ENCODE measurements around the gene KRT75. TPM values are rescaled to one million over a fixed set of nuclear protein-coding genes. Genes with fewer than 3 reads are reported as not detected.

Gene KRT75
- total RNA-seq, 1 donor from 2014 or later, result not detected

DNA sequence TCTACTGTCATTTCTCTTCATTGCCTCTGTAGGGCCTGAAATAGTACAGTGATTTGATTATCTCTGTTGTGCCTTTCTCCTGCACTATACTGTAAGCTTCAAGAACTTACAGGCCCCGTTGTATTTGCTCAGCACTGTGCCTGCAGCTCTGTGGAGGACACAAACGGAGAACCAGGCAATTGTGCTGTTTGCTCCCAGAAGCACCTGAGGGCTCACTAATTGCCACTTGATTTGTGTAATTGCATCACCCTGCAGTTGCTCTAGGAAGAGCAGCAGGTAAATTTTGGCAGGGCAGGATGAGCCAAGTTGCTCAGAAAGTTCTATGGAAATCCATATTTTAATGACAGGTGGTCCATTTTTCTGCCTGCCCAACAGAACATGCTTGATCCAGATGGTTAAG lies 16.4 kb downstream of the KRT75 start:
- Mint-ChIP-seq H3K27me3 (ENCODE audit: unreplicated experiment) (peaks cover 2% of the 10 kb centered on the region), H3K4me1 (ENCODE audit: unreplicated experiment) (no peaks in the 10 kb centered on the region), H3K36me3 (ENCODE audit: low read depth, unreplicated experiment) (no peaks in the 10 kb centered on the region), H3K27ac (ENCODE audit: unreplicated experiment) (no peak overlapping the region), H3K9me3 (ENCODE audit: unreplicated experiment) (no peaks in the 10 kb centered on the region), H3K4me3 (ENCODE audit: unreplicated experiment) (no peak overlapping the region)
- DNase-seq (ENCODE audit: low spot score), result no peak
- TF ChIP-seq, protein P1, sequence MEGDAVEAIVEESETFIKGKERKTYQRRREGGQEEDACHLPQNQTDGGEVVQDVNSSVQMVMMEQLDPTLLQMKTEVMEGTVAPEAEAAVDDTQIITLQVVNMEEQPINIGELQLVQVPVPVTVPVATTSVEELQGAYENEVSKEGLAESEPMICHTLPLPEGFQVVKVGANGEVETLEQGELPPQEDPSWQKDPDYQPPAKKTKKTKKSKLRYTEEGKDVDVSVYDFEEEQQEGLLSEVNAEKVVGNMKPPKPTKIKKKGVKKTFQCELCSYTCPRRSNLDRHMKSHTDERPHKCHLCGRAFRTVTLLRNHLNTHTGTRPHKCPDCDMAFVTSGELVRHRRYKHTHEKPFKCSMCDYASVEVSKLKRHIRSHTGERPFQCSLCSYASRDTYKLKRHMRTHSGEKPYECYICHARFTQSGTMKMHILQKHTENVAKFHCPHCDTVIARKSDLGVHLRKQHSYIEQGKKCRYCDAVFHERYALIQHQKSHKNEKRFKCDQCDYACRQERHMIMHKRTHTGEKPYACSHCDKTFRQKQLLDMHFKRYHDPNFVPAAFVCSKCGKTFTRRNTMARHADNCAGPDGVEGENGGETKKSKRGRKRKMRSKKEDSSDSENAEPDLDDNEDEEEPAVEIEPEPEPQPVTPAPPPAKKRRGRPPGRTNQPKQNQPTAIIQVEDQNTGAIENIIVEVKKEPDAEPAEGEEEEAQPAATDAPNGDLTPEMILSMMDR (IDR thresholded peaks at IDR 0.05; ENCODE audit: unreplicated experiment), result no peak

DNA sequence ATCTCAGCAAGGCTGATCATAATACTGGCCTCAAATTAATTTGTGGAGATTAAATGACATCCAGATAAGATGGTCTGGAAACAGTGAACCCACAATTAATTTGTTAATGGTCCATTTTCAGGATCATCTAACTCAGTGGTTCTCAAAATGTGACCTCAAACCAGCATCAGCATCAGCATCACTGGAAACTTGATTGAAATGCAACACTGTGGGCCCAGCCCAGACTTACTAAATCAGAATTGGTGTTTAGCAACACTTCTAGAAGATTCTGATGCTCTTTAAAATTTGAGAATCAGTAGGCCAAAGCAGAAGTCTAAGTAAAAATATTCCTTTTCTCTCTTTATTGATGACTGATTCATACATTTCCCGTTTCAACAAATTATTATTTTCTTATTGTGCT lies 17.4 kb downstream of the KRT75 start:
- TF ChIP-seq, protein P1 (IDR thresholded peaks at IDR 0.05; ENCODE audit: unreplicated experiment), result no peak
- H3K27ac Mint-ChIP-seq (ENCODE audit: unreplicated experiment), result no peak overlapping the region

DNA sequence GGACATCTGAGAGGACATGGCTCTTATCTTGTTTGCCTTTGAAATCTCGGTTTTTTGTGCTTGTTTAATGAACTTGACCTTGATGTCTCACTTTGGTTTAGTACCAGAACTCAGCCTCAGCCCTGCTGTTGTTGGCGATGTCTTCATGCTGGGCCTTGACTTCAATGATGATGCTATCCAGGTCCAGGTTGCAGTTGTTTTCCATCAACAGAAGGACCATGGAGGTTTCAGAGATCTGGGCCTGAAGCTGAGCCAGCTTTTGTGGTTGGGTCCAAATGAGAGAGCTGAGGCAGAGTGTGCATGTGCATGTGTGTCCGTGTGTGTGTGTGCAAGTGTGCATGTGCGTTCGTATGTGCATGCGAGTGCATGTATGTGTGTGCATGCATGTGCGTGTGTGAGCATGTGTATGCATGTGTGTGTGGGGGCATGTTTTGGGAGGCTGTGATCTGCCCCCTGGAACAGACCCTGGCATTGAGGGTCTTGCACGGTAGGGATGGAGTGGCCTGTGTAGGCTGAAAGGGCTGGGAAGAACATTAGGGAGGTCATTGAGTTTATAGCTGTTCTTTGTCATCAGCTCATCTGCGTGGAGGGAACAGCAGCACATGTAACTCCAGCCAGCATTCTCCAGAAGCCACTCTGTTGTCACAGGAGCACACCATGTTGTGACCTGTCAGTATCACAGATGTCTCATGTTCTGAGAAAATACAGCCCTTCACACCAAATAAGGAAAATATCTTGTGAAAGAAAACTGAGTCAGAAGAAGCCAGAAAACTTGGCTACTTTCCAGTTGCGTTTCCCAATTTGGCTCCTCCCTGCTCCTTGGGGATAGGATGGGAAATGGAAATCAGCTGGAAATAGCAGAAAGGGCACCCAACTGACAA lies 18.1 kb downstream of the KRT75 start:
- Mint-ChIP-seq H3K9me3 (ENCODE audit: unreplicated experiment) (no peaks in the 10 kb centered on the region), H3K27me3 (ENCODE audit: unreplicated experiment) (peaks cover 8% of the 10 kb centered on the region), H3K36me3 (ENCODE audit: low read depth, unreplicated experiment) (no peaks in the 10 kb centered on the region), H3K27ac (ENCODE audit: unreplicated experiment) (no peak overlapping the region), H3K4me1 (ENCODE audit: unreplicated experiment) (no peaks in the 10 kb centered on the region), H3K4me3 (ENCODE audit: unreplicated experiment) (no peak overlapping the region)
- TF ChIP-seq, protein P1 (IDR thresholded peaks at IDR 0.05; ENCODE audit: unreplicated experiment), result no peak
- no peak for DNase-seq (ENCODE audit: low spot score)

More for the DNA sequence above, 17.4 kb downstream of the KRT75 start:
- no peaks in the 10 kb centered on the region for H3K4me1 Mint-ChIP-seq (ENCODE audit: unreplicated experiment)
- H3K9me3 Mint-ChIP-seq (ENCODE audit: unreplicated experiment), result no peaks in the 10 kb centered on the region
- H3K4me3 Mint-ChIP-seq (ENCODE audit: unreplicated experiment), result no peak overlapping the region
- H3K27me3 Mint-ChIP-seq (ENCODE audit: unreplicated experiment), result peaks cover 4% of the 10 kb centered on the region
- H3K36me3 Mint-ChIP-seq (ENCODE audit: low read depth, unreplicated experiment), result no peaks in the 10 kb centered on the region
- no peak for DNase-seq (ENCODE audit: low spot score)

DNA sequence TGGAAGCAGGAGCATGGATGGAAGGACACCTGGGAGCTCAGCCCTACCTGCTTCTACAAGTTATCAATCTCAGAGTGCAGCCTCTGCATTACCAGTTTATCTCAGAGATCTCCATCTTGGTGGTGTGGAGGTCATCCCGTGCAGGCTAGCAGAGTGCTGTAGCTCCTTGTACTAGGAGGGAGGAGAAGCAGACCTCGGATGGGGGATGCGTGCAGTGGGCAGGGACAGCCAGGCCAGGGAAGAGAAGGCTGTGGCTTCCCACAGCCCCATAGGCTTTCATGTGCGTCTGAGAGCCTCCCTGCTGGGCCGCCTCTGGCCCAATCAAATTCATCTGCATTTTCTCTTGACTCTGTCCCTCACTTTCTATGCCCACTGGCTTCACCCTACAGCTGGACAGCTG lies 19.2 kb downstream of the KRT75 start:
- no peak overlapping the region for H3K27ac Mint-ChIP-seq (ENCODE audit: unreplicated experiment)
- H3K4me3 Mint-ChIP-seq (ENCODE audit: unreplicated experiment), result no peak overlapping the region
- H3K27me3 Mint-ChIP-seq (ENCODE audit: unreplicated experiment), result peaks cover 10% of the 10 kb centered on the region
- H3K9me3 Mint-ChIP-seq (ENCODE audit: unreplicated experiment), result no peaks in the 10 kb centered on the region
- TF ChIP-seq, protein P1 (IDR thresholded peaks at IDR 0.05; ENCODE audit: unreplicated experiment), result no peak
- no peaks in the 10 kb centered on the region for H3K4me1 Mint-ChIP-seq (ENCODE audit: unreplicated experiment)
- DNase-seq (ENCODE audit: low spot score), result no peak
- H3K36me3 Mint-ChIP-seq (ENCODE audit: low read depth, unreplicated experiment), result no peaks in the 10 kb centered on the region

DNA sequence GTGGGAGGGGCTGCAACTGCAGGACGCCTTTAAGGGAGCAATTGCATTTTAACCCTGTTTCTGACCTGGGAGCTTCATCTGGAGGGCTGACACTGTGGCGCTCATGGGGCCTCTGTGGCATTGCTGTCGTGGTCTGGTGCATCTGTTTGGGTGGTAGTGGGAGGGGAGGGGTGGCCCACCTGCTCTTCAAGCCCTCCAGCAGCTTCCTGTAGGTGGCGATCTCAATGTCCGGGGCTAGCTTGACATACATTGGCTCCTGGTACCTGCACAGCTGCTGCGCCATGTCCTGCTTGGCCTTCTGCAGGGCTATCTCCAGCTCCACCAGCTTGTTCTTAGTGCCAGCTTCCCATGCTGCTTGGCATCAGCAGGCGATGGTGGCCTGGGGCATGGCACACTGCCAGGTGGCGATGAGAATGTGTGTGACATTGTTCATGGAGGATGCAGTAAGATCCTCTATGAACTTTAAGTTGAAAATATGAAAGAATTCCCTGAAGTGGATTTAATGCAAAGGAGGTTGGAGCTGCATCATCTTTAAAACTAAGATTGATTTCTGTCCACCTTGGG lies 20.3 kb downstream of the KRT75 start:
- Mint-ChIP-seq H3K27ac (ENCODE audit: unreplicated experiment) (no peak overlapping the region), H3K4me1 (ENCODE audit: unreplicated experiment) (no peaks in the 10 kb centered on the region), H3K36me3 (ENCODE audit: low read depth, unreplicated experiment) (no peaks in the 10 kb centered on the region), H3K9me3 (ENCODE audit: unreplicated experiment) (no peaks in the 10 kb centered on the region), H3K4me3 (ENCODE audit: unreplicated experiment) (no peak overlapping the region), H3K27me3 (ENCODE audit: unreplicated experiment) (peaks cover 10% of the 10 kb centered on the region)
- no peak for DNase-seq (ENCODE audit: low spot score)
- TF ChIP-seq, protein P1 (IDR thresholded peaks at IDR 0.05; ENCODE audit: unreplicated experiment), result no peak

Measured in endothelial cell (in vitro differentiated cells).